Smooth muscle cell (in vitro differentiated cells): ENCODE data around the gene CPTP. TPM values are rescaled to one million over a fixed set of nuclear protein-coding genes. Genes with fewer than 3 reads are reported as not detected.
A peak's percentile ranks its signal among the peaks of the same experiment; 100 is the strongest.

Experiments used
- DNase-seq: peaks from one replicate; lab custom pipeline; 2025; ENCODE audit not compliant: unreplicated experiment; lab: John Stamatoyannopoulos, UW
- H2AFZ ChIP-seq: fragments of 200-600 bp; sonication (generic); 2 replicates; pipeline ENCODE4 v1.6.0; 2016; ENCODE audit warnings: antibody characterized with exemption, low read depth, mild to moderate bottlenecking
- H3F3A ChIP-seq: fragments of 200-600 bp; sonication (generic); 2 replicates; pipeline ENCODE4 v1.6.0; 2017; ENCODE audit warnings: antibody characterized with exemption, low read depth
- H3K27ac ChIP-seq: fragments of 200-600 bp; sonication (generic); 2 replicates; pipeline ENCODE4 v1.5.1; 2016; ENCODE audit warnings: low read depth, mild to moderate bottlenecking
- H3K27me3 ChIP-seq: fragments of 200-600 bp; sonication (generic); 2 replicates; pipeline ENCODE4 v1.6.1; 2016; ENCODE audit warnings: low read depth, mild to moderate bottlenecking
- H3K36me3 ChIP-seq: fragments of 200-600 bp; sonication (generic); 2 replicates; pipeline ENCODE4 v1.5.1; 2016; ENCODE audit warnings: low read depth
- H3K4me1 ChIP-seq: fragments of 200-600 bp; sonication (generic); 2 replicates; pipeline ENCODE4 v1.5.1; 2016; ENCODE audit warnings: low read depth
- H3K4me2 ChIP-seq: fragments of 200-600 bp; sonication (generic); 2 replicates; pipeline ENCODE4 v1.6.0; 2016; ENCODE audit warnings: mild to moderate bottlenecking
- H3K4me3 ChIP-seq: fragments of 200-600 bp; sonication (generic); 2 replicates; pipeline ENCODE4 v1.5.1; 2016; ENCODE audit warnings: mild to moderate bottlenecking
- H3K79me2 ChIP-seq: fragments of 200-600 bp; sonication (generic); 2 replicates; pipeline ENCODE4 v1.6.0; 2016; ENCODE audit warnings: low read depth, mild to moderate bottlenecking
- H3K9ac ChIP-seq: fragments of 200-600 bp; sonication (generic); 2 replicates; pipeline ENCODE4 v1.6.0; 2016; ENCODE audit warnings: low read depth
- H3K9me3 ChIP-seq: fragments of 200-600 bp; sonication (generic); replicated peaks from 2 replicates; pipeline ENCODE4 v1.5.1; 2016; ENCODE audit warnings: low read depth
- H4K20me1 ChIP-seq: fragments of 200-600 bp; sonication (generic); 2 replicates; pipeline ENCODE4 v1.6.0; 2016; ENCODE audit warnings: low read depth
- CTCF ChIP-seq: fragments of 200-600 bp; sonication (generic); IDR thresholded peaks from 2 replicates; pipeline ENCODE4 v1.5.1; 2017; ENCODE audit warnings: borderline replicate concordance, mild to moderate bottlenecking, antibody characterized with exemption; ENCODE audit not compliant: insufficient read depth, poor library complexity, severe bottlenecking
- WGBS: methylation state at CpG from one replicate; pipeline ENCODE4 v1.1.7; 2016; ENCODE audit warnings: low lambda C conversion rate; 5-methylcytosine and 5-hydroxymethylcytosine counted together
- polyA plus RNA-seq: library from polyadenylated mRNA; unstranded; fragments of >200 nt; fragmentation: Nextera tagmentation; extraction: Ambion mirVana; gene quantifications from 2 replicates; pipeline ENCODE4 v1.2.1, GENCODE V29; 2016
- total RNA-seq: library from RNA; depleted of rRNA; stranded (reverse); fragments of >200 nt; gene quantifications from 2 replicates; pipeline ENCODE4 v1.2.3, GENCODE V29; 2014

The CPTP gene
- 13.8 and 16.2 TPM in 2 replicates for total RNA-seq
- 32.5 and 34.3 TPM in 2 replicates for polyA plus RNA-seq

GRCh38 chr1:1324524-1325287 lies at the start of gene CPTP, which contains the start of gene INTS11:
Gene CPTP, plus strand, starts transcription at chr1:1324802. Its CDS starts 2,109 bp downstream, at chr1:1326911.
Gene INTS11, minus strand, starts transcription at chr1:1324660. Its CDS starts 52 bp downstream, at chr1:1324608.
- peak within 1 kb of the TSS; percentile 80 for H3K27ac ChIP-seq
- 3% methylated on average over 61 of the region's 84 CpGs for WGBS
- peak within 1 kb of the TSS; percentile 90 for H3K4me2 ChIP-seq
- TF ChIP-seq CTCF, result no peak
- H3F3A ChIP-seq, result no peaks in the 10 kb centered on the region
- no peaks in the 10 kb centered on the region for H3K36me3 ChIP-seq
- H3K9me3 ChIP-seq, result no peaks in the 10 kb centered on the region
- H3K4me3 ChIP-seq, result peak within 1 kb of the TSS; percentile 93
- H2AFZ ChIP-seq, result no peak within 1 kb of the TSS
- H4K20me1 ChIP-seq, result peaks cover 59% of the 10 kb centered on the region
- peak; percentile 87 for DNase-seq
- H3K79me2 ChIP-seq, result peaks cover 64% of the 10 kb centered on the region
- peak within 1 kb of the TSS; percentile 95 for H3K9ac ChIP-seq
- peaks cover 7% of the 10 kb centered on the region for H3K4me1 ChIP-seq
- H3K27me3 ChIP-seq, result no peaks in the 10 kb centered on the region

GRCh38 chr1:1274931-1275431 lies 49.6 kb upstream of the CPTP start:
- Histone ChIP-seq H2AFZ (no peak overlapping the region), H3K4me3 (no peak overlapping the region), H3K27ac (no peak overlapping the region)

GRCh38 chr1:1275836-1276235 lies 48.8 kb upstream of the CPTP start:
- Histone ChIP-seq H3K27ac (peak overlapping the region; percentile 15), H3K4me1 (peaks cover 18% of the 10 kb centered on the region), H3F3A (no peaks in the 10 kb centered on the region), H3K27me3 (no peaks in the 10 kb centered on the region), H3K9ac (no peak overlapping the region), H3K4me2 (no peak overlapping the region), H4K20me1 (peaks cover 23% of the 10 kb centered on the region), H3K79me2 (peaks cover 26% of the 10 kb centered on the region), H3K9me3 (no peaks in the 10 kb centered on the region), H2AFZ (no peak overlapping the region), H3K36me3 (no peaks in the 10 kb centered on the region), H3K4me3 (no peak overlapping the region)
- WGBS, result 67% methylated on average over 9 of the region's 9 CpGs
- no peak for TF ChIP-seq CTCF
- no peak for DNase-seq

More at GRCh38 chr1:1274931-1275431, 49.6 kb upstream of the CPTP start:
- Histone ChIP-seq H3K4me2 (peak overlapping the region; percentile 98), H3K9me3 (no peaks in the 10 kb centered on the region), H3K27me3 (no peaks in the 10 kb centered on the region), H3K9ac (no peak overlapping the region), H3F3A (no peaks in the 10 kb centered on the region), H4K20me1 (peaks cover 32% of the 10 kb centered on the region), H3K36me3 (no peaks in the 10 kb centered on the region), H3K4me1 (peaks cover 18% of the 10 kb centered on the region), H3K79me2 (peaks cover 34% of the 10 kb centered on the region)
- DNase-seq, result no peak
- TF ChIP-seq CTCF, result no peak
- 90% methylated on average over 15 of the region's 15 CpGs for WGBS
